ENCODE measurements around the gene ZG16.
"Not testable (repeated sequence)": the region's sequence is repeated elsewhere in the genome, so short reads cannot be mapped to it uniquely, and the experiment has no call there.

Gene ZG16

GRCh38 chr16:29789775-29790182, 11.7 kb downstream of the ZG16 start:
- DNase-seq = no peak

- peak; percentile 99 for DNase-seq
Observed at GRCh38 chr16:29790183-29790948, 12.3 kb downstream of the ZG16 start, which contains the start of gene KIF22. KIF22 (plus strand) TSS chr16:29790751; CDS start chr16:29790760, 9 bp downstream.

- no peak for DNase-seq
Observed at GRCh38 chr16:29790949-29791844, 13.1 kb downstream of the ZG16 start.

- no peak for DNase-seq
Observed at GRCh38 chr16:29791845-29792807, 14.1 kb downstream of the ZG16 start.

GRCh38 chr16:29793153-29793552, 15.1 kb downstream of the ZG16 start:
- not testable (repeated sequence) for DNase-seq

GRCh38 chr16:29794231-29794710, 16.2 kb downstream of the ZG16 start:
- no peak for DNase-seq

- DNase-seq = no peak
Observed at GRCh38 chr16:29802416-29802935, 24.4 kb downstream of the ZG16 start.

GRCh38 chr16:29804020-29804419, 26.0 kb downstream of the ZG16 start:
- DNase-seq = no peak

GRCh38 chr16:29804455-29805231, 26.6 kb downstream of the ZG16 start:
- DNase-seq = no peak

GRCh38 chr16:29805232-29806098, 27.4 kb downstream of the ZG16 start:
- peak; percentile 96 to 97 for DNase-seq

GRCh38 chr16:29806099-29806579, 28.1 kb downstream of the ZG16 start, which contains the start of gene MAZ:
MAZ (plus strand) TSS chr16:29806529; CDS start chr16:29806702, 173 bp downstream.
- no peak for DNase-seq

- peak; percentile 38 to 49 for DNase-seq
Observed at GRCh38 chr16:29806641-29807425, 28.8 kb downstream of the ZG16 start.

- DNase-seq = peak; percentile 81 to 85
Observed at GRCh38 chr16:29807426-29808218, 29.6 kb downstream of the ZG16 start.

- DNase-seq = peak in 1 of 2 experiments; percentile 33
Observed at GRCh38 chr16:29808219-29808900, 30.3 kb downstream of the ZG16 start.

GRCh38 chr16:29809031-29809747, 31.1 kb downstream of the ZG16 start:
- DNase-seq = no peak

GRCh38 chr16:29809850-29810698, 32.0 kb downstream of the ZG16 start:
- peak in 1 of 2 experiments; percentile 27 for DNase-seq

Measured in activated CD4-positive, alpha-beta T cell treated with anti-CD3 and anti-CD28 coated beads, Interleukin-2, amount 50 U/mL, for 4 hours (primary cell).